ENCODE measurements around the gene PHEX.

PHEX gene

DNA sequence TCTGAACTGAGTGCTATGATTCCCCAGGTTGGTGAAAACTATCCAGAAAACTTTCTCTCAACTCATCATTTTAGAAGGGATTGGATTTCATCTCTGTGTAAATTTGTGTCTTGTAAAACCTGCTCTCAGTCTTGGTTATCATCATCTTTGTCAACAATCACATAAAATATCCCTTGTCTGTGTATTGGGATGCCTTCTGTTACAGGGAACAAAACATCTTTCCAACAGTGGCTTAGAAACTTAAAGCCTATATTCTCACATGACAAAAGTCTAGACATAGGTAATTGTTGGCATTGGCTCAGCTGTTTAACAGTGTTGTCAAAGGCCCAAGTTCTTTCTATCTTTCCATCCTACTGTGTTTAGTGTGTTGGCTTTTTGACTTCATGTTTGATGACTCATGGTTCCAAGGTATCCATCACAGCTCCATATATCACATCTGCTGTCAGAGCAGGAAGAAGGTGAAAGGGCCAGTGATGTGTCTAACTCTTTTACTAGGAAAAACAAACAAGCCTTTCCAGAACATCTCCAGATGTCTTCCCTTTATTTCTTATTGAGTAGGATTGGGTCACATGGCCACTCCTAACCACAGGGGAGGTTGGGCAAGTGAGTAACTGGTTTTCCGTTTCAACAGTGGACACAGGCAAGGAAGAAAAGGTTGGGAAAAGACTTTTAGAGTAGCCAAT is 65.0 kb downstream of the PHEX start:
- peak; percentile 18 to 48 for DNase-seq (ENCODE audit: low read depth in 2 of 2)
- H3K4me3 ChIP-seq (replicated peaks in 1 of 2; ENCODE audit: low read depth in 2 of 2, low read length in 2 of 2), result no peak overlapping the region
- no peak for TF ChIP-seq CTCF (IDR thresholded peaks at IDR 0.05; ENCODE audit: low read depth, low read length)

DNA sequence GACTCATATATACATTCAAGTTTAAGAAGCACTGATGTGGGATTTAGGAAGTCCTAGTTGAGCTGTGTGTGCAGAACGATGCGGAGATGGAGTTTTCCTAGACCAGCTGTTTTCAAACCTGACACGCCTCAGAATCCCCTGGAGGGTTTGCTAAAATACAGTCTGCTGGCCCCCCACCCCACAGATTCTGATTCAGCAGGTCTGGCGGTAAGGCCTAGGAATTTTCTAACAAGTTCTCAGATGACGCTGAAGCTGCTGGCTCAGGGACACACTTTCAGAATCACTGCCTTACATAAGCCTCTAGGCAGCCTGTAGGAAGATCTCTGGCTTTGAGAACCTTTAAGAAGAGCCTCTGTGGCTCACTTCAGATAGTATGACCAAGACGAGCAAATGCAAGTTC is 73.1 kb downstream of the PHEX start:
- DNase-seq (ENCODE audit: low read depth in 2 of 2), result peak; percentile 47 to 77
- TF ChIP-seq CTCF (IDR thresholded peaks at IDR 0.05; ENCODE audit: low read depth, low read length), result no peak
- no peak overlapping the region for H3K4me3 ChIP-seq (replicated peaks in 1 of 2; ENCODE audit: low read depth in 2 of 2, low read length in 2 of 2)

GRCh38 chrX:22105971-22106370 is 73.8 kb downstream of the PHEX start:
- no peak for TF ChIP-seq CTCF (IDR thresholded peaks at IDR 0.05; ENCODE audit: low read depth, low read length)
- no peak overlapping the region for H3K4me3 ChIP-seq (replicated peaks in 1 of 2; ENCODE audit: low read depth in 2 of 2, low read length in 2 of 2)
- no peak for DNase-seq (ENCODE audit: low read depth in 2 of 2)

GRCh38 chrX:22109442-22109841 is 77.3 kb downstream of the PHEX start:
- DNase-seq (ENCODE audit: low read depth in 2 of 2), result peak in 1 of 2 donors; percentile 61
- no peak overlapping the region for H3K4me3 ChIP-seq (replicated peaks in 1 of 2; ENCODE audit: low read depth in 2 of 2, low read length in 2 of 2)
- no peak for TF ChIP-seq CTCF (IDR thresholded peaks at IDR 0.05; ENCODE audit: low read depth, low read length)

DNA sequence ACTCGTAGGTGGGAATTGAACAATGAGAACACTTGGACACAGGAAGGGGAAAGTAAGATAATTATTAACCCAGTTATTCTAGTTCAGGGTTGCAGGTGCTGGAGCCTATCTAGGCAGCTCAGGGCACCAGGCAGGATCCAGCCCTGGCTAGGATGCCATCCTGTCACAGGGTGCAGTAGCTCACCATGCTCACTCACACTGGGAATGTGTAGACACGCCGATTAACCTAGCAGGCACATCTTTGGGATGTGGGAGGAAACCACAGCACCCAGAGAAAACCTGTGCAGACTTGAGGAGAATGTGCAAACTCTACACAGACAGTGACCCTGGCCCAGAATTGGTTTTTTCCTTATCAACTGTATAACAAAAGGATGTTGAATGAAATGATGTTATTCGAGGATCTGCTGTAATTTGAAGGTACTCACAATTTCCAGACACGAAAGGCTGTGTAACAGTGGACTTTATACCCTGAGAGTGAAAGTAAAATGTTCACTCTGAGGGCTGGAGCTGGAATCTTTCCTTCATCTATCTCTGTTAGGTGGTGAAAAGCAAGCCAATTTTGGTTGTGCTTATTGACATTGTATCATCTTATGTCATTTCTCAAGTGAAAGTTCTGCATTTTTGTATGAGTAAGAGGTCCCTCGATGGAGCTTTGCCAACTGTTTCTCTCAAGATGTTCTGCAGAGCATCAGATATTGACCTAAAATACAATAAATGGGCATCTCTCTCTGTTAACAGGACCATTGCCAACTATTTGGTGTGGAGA is 78.8 kb downstream of the PHEX start:
- TF ChIP-seq CTCF (IDR thresholded peaks at IDR 0.05; ENCODE audit: low read depth, low read length), result no peak
- no peak for DNase-seq (ENCODE audit: low read depth in 2 of 2)
- H3K4me3 ChIP-seq (replicated peaks in 1 of 2; ENCODE audit: low read depth in 2 of 2, low read length in 2 of 2), result no peak overlapping the region

GRCh38 chrX:22116605-22117546 is 84.8 kb downstream of the PHEX start:
- DNase-seq (ENCODE audit: low read depth in 2 of 2), result no peak
- no peak overlapping the region for H3K4me3 ChIP-seq (replicated peaks in 1 of 2; ENCODE audit: low read depth in 2 of 2, low read length in 2 of 2)
- no peak for TF ChIP-seq CTCF (IDR thresholded peaks at IDR 0.05; ENCODE audit: low read depth, low read length)
